HG03135 (cell line): ENCODE measurements around the gene MANF.

Experiments used
- ATAC-seq: cut with Tn5 transposase; IDR thresholded peaks from one replicate; pipeline ENCODE4 v1.9.1; 2021; ENCODE audit warnings: mild to moderate bottlenecking, moderate library complexity; ENCODE audit not compliant: unreplicated experiment

The MANF gene

GRCh38 chr3:51429138-51429537, 44.0 kb downstream of the MANF start:
- no peak for ATAC-seq

DNA sequence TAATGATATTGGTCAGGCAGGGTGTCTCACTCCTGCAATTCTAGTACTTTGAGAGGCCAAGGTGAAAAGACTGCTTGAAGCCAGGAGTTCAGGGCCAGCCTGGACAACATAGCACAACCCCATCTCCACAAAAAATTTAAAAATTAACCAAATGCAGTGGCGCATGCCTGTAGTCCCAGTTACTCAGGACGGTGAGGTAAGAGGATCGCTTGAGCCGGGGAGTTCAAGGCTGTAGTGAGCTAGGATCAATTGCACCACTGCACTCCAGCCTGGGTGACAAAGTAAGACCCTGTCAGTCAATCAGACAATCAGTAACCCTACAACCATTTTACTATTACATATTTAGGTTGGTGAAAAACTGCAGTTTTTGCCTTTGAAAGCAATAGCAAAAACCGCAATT, 49.0 kb downstream of the MANF start:
- ATAC-seq, result no peak

GRCh38 chr3:51434746-51435327, 49.7 kb downstream of the MANF start:
- no peak for ATAC-seq

DNA sequence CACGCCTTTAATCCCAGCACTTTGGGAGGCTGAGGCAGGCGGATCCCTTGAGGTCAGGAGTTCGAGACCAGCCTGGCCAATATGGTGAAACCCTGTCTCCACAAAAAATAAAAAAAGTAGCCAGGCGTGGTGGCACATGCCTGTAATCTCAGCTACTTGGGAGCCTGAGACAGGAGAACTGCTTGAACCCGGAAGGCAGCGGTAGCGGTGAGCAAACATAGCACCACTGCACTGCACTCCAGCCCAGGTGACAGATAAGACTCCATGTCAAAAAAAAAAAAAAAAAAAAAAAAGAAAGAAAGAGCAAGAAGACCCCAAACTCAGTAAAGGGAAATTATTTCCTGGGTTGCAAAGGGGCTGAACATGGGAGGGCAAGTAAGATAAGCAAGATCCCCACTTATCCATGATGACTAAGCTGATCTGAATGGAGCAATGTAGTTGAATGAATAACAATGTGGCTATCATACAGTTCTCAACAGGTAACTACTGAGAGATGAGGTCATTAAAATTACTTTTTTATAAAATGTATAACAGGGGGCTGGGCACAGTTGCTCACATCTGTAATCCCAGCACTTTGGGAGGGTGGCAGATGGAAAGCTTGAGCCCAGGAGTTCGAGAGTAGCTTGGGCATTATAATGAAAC, 52.0 kb downstream of the MANF start:
- ATAC-seq, result no peak
